HG03039 (cell line): ENCODE data around the gene WFDC12.

Experiments used
- ATAC-seq: cut with Tn5 transposase; IDR thresholded peaks from one replicate; pipeline ENCODE4 v1.9.1; 2021; ENCODE audit warnings: mild to moderate bottlenecking, moderate library complexity; ENCODE audit not compliant: unreplicated experiment

The WFDC12 gene

GRCh38 chr20:45094201-45094600, 30.1 kb downstream of the WFDC12 start:
- no peak for ATAC-seq

- ATAC-seq = no peak
Measured at GRCh38 chr20:45092898-45093297, 31.4 kb downstream of the WFDC12 start.

GRCh38 chr20:45091366-45091765, 32.9 kb downstream of the WFDC12 start:
- no peak for ATAC-seq

GRCh38 chr20:45090481-45090880, 33.8 kb downstream of the WFDC12 start:
- ATAC-seq = no peak

GRCh38 chr20:45088247-45088646, 36.0 kb downstream of the WFDC12 start:
- no peak for ATAC-seq

- no peak for ATAC-seq
Measured at GRCh38 chr20:45087814-45088213, 36.5 kb downstream of the WFDC12 start.

GRCh38 chr20:45087097-45087790, 37.0 kb downstream of the WFDC12 start:
- no peak for ATAC-seq

- ATAC-seq = no peak
Measured at GRCh38 chr20:45085867-45086266, 38.4 kb downstream of the WFDC12 start.

GRCh38 chr20:45085289-45085688, 39.0 kb downstream of the WFDC12 start:
- no peak for ATAC-seq

GRCh38 chr20:45083127-45083526, 41.1 kb downstream of the WFDC12 start:
- no peak for ATAC-seq

- no peak for ATAC-seq
Measured at GRCh38 chr20:45082468-45082867, 41.8 kb downstream of the WFDC12 start.

GRCh38 chr20:45080867-45081624, 43.2 kb downstream of the WFDC12 start:
- ATAC-seq = no peak

GRCh38 chr20:45077559-45077958, 46.7 kb downstream of the WFDC12 start:
- no peak for ATAC-seq
